Right kidney (tissue), 1 donor: ENCODE measurements around the gene SLCO3A1.

ENCODE experiments used
- DNase-seq: peaks from one replicate; pipeline ENCODE4 v3.0.0-alpha.2; 2016

Gene SLCO3A1

DNA sequence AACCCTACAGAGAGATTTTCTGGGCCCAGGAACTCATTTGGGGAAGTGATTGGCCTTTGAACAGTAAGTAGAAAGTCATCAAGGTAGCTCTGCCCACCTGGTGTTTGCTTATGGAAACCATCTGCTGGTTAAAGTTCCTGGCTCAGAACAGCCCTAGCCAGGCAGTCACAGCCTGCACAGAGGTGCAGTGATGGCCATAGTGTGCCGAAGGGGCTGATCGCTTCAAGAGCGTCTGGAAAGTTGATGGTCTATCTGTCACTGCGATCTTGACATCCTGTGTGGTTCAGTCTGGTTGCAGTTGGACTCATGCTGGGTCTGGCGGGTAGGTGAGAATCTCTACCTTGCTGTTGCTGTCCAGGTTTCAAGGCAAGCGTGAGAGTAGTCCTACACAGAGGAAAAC is 151.6 kb downstream of the SLCO3A1 start:
- no peak for DNase-seq

DNA sequence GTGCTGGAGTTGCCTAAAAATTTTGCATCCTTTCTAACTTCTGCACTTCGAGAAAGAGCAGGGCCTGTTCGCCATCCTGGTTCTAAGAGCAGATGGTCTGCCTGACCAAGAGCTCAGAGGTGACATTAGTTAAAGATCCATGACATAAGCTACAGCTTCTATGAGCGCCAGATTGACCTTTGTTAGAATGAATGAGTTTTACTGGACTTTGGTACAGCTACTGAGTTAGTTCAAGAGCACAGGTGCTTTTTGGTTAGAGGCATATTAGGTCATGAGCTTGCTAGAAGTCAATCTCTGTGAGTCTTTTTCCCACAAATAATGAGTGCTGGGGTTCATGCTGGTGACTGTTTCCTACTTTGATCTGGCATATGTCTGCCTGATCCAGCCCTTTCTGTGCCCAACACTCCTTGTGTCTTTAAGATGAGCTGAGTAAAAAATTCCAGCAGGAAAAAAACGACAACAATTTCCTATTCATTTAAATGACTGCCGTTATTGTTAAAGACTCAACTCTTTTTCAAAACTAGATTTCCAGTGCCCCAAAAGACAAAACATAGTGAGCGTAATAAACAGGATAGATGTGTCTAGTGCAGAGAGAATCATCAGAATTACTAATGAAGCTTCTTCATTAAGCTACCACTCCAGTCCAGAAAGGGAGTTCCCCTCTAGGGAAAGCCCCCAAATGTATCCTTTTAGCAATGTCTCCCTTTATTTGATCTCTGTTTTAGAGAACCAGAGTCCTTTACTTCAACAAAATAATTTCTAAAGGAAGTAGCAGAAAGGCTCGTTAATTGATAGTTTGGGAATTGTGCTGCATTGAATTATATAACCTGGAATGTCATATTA is 152.9 kb downstream of the SLCO3A1 start:
- no peak for DNase-seq

DNA sequence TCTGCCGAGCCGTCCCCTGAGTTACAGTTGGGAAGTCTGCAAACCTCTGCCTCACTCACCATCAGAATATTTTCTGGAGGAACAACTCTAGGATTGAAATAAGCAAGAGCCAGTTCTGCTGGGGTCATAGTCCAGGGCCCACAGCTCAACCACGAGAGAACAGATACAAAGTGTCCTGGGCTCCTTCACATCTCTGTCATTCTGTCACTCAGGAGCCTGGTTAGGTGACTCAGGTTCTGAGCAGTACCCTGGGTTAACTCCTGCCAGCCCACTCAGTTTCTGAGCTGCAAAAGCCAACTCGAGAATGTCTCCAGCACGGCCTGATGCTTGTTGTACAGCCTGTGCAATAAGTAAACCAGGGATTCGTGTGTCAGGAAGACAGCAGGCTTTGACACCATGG is 155.7 kb downstream of the SLCO3A1 start:
- DNase-seq = no peak

DNA sequence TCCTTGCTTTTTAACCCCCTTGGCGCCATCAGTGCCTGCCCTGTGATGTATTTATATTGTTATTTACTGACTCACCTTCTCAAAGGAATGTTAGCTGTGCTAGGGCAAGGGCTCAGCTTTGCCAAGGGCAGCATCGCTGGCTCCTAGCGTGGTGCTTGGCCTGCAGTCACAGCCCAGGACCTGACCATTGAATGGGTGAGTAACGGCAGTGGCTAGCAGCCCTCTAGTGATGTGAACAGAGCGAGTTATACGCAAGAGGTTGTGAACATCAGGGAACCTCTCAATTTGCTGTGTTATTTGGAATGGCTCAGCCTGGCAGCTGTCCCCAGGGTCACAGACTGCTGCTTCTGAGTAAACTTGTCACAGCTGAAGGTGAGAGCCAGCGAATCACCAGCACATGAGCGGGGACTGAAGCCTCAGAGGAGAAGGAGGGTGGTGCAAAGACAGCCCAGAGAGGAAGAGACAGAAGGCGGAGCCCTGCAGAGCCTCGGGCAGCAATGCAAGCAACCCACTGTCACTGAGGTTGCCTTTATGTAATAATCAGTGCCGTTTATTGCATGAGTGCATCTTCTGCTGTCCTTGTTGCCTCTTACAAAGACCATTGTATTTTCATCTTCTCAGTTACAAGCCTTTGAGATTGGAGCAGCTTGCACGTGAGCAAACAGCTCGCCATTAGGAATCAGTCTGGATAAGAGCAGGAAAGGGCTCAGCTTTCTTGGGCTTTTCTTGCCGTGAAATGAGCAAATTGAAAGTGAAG is 158.3 kb downstream of the SLCO3A1 start:
- no peak for DNase-seq

DNA sequence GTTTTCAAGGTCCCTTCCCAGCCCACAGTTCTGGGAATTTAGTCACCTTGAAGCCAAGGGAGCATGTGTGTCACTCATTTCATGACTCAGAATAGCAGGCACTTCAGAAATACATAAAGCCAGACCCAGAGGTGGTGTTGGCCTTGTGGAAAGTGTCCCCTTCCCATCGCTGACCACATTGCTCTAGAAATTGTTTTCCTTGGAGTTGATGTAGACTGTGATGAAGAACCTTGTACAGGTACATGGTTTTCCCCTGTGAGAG is 158.8 kb downstream of the SLCO3A1 start:
- DNase-seq = no peak

DNA sequence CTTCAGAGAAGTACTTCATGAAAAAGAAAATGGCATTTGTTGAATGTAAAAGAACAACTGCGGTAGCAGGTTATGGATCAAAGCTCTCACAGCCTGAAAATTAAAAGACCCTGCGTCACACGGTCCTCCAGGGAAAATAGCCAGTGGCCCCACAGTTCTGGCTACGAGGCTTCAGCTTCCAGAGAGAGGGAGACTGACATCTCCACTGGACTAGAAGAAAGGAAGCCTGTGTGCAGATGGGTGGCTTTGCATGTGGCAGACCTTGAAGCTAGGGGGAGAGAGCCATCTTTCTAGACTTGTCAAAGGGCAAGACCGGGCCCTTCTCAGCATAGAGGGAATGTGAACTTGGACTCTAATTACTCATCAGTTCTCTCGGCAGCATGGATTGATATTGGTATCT is 159.4 kb downstream of the SLCO3A1 start:
- DNase-seq = no peak

DNA sequence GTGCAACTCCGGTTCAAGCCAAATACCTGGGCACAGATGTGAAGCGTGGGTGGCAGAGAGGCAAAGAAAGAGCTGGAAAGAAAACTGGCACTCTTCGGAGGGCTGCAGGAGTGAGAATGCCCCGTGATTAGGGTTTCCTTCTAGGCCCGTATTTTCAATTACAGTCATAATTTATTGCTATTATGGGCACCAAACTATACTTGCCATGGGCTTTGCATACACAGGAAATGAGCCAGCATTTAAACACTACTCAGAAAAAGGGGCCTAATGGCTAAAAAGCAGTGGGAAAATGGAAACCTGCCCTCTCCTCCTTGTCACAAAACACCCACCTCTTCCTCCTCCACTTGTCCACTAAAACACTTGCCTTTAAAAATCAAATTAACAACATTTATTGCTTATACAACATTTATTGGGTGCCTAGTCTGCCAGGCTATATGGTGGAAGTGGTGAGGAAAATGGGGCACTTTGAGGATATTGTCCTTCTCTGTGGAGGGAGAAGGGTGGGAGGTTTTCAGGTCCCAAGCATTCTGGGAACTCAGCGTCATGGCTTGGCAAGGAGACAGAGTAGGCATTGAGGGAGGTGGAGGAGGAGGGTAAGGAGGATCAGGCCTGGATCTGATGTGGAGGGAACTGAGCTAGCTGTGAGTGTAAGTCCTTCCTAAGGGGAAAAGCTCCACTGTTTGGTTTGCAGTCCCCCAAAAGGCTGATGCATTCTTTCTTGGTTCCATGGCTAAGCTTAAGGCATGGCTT is 160.9 kb downstream of the SLCO3A1 start:
- no peak for DNase-seq

DNA sequence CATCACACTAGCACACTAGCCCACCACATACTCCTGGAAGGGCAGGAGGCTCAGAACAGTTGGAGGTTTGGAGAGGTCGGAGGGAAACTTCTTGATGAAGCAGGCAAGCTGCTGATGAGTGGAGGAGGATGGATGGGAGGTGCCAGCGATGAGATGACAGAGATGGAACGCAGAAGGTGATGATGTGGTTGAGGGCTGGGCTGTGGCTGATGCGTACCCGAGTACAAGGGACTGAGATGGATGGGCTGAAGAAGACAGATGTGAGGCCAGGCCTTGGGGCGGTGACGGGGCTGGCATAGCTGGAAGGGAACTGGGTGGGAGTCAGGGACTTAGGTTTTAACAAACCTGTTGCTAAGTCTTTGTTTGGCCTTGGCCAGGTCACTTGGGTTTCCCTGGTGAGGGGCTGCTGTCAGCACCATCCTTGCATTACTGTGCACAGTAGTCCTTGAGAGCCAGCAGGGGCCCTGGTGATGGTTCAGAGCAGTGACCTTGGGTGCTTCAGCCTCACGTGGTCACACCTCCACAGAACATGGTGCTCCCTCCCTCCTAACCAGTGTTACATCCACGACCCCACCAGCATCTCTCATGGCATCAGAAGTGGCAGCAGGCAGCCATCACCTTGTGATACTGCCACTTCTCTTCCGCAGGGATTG is 164.5 kb downstream of the SLCO3A1 start:
- no peak for DNase-seq

DNA sequence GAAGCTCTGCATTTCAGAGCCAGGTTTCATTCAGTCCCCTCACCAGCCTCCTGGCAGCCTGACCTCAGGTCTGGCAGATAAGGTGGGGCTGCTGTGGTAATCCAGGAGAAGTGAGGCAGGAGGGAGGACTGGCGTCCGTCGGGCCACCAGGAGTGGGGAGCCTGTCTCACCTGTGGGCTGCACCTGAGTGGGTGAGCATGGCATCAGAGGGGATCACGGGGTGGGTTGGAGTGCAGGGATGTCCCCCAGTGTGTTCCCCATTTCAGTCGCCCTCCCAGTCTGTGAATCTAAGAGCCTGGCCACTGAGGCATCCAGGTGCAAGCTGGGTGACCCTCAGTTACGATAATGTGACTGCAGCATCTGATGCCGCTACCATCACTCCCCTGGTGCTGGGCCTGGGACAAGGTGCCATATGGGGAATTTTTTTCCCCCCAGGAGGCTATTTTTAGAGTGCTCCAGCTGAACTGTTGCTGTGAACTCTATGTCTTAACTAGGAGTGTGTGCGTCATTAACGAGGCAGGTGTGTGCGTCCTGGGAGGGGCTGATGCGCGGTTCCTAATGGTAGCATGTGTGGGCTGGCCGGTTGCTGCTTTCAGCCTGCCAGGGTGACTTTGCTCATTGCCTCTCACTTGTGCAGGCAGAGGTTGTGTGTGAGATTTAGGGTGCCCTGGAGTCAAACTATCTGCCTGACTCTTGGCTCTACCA is 165.2 kb downstream of the SLCO3A1 start:
- no peak for DNase-seq

DNA sequence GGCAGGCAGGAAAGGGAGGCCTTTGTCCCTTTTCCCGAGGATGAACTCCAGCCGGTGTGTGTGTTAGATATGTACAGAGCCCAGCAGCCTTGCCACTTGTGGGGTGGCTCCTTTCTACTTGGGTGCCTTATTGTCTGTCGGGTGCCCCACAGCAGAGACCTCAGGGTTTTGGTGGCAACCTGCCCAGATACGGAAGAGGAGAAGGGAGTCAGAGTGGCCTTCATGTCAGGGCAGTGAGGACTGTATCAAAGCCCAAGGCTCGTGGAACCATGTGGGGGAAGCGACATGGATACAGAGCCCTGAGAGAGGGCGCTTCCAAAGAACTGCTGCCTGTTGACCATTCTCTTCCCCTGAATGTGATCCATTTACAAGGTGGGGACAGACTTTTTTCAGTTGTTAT is 166.2 kb downstream of the SLCO3A1 start:
- DNase-seq = no peak

DNA sequence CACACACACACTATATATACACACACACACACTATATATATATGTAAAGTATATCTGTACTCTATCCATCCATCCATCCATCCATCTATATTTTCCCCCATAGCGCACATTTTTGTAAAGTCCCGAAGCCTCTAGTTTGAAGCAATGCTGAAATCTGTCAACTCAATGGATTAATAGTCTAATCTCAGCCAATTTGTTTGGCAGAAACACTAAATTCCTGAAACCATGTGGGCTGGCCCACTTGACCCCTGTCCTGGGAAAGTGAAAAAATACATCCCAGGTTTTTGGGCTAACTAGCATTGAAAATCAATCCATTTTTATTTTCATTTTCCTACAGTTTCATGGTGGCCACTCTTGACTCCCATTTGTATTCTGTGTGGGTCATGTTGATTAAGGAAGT is 166.7 kb downstream of the SLCO3A1 start:
- no peak for DNase-seq

DNA sequence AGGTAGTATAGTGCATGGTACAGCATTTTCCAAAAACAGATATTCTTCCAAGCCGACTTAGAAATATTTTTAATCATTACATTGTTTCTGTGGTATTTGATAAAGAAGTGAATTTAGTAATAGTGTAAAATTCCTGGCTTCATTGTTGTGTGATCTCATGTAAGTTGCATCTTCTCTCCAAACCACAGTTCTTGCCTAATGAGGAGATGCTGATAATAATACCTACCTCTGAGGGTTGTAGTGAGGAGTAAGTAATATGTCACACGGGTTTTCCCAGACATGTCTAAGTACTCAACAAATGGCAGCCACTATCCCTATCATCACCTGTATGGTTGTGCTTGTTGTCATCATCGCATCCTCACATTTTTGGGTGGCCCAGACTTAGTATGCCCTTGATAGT is 167.3 kb downstream of the SLCO3A1 start:
- DNase-seq = no peak

DNA sequence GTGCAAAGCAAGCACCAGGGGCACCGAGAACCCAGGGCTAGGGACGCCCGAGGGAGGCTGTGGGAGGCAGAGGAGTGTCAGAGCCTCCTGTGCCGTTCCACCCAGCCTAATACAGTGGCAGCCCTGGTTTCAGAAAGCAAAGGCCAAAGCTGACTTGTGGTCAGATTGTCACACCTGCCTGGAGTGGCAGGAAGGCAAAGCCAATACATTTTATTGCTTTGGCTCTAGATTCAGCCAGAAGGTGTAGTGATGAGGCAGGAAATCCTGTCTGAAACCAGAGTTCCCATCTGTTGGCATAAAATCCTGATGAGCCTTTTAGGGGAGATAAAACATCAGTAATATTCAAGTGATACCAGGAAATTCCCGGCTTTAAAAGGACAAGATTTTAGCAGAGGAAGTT is 168.3 kb downstream of the SLCO3A1 start:
- no peak for DNase-seq

DNA sequence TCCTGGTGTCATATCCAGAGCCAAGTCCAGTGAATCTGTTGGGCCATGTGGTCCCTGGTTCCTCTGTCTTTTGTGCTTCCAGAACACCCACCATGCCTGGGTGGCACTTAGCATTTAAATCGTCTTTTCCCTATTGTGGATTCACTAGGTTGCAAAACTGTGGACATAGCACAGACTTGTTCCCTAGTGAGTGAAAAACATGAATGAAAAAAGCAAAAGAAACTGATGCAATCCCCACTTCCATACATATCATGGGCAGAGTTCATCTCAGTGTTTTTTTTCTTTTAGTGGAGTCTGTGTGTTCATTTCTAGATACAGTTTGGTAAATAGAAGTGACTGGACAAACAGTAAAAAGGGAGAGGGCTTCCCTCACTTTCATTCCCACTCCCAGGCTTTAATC is 170.5 kb downstream of the SLCO3A1 start:
- no peak for DNase-seq

DNA sequence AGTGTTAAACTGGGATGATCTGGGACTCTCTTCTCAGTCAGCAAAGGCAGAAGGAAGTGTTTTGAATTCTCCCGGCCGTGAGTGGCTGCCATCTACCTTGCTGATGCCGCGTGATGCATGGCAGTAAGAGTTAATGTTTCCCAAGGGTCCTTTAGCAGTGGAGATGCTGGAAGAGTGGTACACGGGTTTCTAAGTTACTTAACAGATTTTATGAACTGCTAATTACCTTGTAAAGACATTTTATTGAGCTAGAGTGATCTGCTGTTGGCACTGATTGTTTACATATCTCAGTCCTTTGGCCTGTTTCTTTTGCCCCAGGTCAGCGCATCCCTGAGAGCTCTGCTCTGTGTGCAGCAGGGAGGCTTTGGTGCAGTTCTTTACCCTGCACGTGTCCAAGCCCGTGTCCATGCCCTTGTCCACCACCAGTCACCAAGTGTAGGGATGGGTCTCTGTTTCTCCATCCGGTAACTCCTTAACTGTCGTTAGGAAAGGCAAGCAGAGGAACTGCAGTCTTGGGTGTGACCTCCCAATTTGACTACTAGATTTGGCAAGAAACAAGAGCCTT is 172.3 kb downstream of the SLCO3A1 start:
- DNase-seq = no peak

DNA sequence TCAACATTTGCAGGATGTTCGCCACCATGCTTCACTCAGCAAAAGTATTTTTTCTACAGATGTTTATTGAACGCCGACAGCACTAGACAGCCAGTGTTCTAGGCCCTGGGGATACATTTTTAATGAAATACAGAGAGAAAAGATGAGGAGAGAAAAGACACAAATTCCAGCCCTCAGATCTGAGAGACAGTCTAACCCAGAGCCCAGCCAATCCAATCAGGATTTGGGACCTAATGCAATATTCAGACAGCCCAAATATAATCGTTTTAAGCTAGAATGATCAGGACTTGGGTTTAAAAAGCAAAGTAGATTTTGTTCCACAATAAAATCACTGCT is 174.8 kb downstream of the SLCO3A1 start:
- DNase-seq = no peak

DNA sequence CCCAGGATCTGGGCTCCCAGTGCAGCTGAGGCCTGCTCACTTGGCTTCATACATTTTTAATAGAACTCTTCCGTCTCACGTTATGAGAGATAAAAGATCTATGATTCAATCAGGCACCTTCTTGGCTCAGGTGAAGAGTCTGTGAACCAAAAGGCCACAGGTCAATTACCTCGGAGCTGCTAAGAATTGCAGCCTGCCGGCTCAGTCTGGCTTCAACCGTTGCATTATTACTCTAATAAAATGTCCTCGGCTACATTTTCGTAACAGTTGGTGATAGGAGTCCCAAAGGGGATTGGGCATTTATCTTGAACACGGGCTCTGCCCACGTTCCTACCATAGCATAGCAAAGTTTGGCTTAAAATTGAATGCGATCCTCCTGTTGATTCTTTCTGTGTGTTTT is 176.3 kb downstream of the SLCO3A1 start:
- no peak for DNase-seq

DNA sequence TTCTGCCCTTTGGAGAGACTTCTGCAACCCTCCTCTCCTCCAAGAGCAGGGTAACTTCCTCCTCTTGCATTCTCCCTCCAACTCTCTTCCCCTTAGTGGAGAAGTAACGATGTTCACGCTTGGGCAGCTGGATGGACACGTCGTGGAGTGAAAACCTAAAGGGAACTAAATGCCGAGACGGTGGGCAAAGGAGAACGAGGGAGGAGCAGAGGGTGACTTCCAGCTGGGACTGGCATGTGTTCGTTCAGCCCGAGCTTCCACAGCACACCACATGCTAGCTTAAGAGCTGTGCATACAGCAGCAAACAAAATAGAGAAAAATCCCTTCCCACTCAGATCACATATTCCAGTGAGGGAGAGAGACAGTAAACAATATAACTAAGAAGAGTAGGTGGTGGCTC is 179.8 kb downstream of the SLCO3A1 start:
- DNase-seq = no peak

DNA sequence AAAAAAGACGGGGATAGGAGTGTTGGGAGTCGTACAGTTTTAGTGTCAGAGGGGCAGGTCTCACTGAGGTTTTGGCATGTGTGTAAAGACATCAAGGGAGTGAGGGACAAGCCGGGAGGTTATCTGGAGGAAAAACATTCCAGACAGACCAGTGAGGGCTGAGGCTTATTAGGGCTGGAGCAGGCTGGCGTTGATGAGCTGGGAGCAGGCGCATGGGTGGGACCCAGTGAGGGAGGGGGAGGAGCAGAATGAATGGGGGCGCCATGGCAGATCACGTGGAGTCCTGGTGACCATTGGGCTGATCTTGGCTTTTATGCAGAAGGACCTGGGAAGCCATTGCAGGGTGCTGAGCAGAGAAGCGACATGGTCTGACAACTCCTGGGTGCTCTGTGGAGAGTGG is 180.2 kb downstream of the SLCO3A1 start:
- no peak for DNase-seq

DNA sequence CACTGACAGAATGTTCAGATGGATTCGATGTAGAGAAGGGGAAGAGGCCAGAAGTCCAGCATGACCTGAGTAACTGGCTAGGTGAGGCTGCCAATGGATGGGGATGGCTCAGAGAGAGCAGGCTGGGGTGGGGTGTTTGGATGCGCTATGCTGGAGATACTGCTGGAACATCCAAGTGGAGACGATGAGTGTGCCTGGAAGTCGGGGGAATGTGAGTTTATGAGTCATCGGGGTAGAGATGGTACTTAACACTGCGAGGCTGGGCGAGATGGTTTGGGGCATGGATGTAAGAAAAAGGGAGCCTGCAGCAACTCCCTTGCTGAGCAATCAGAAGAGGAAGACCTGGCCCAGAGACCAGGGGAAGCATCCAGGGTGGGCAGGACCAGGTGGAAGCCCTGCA is 180.7 kb downstream of the SLCO3A1 start:
- no peak for DNase-seq

DNA sequence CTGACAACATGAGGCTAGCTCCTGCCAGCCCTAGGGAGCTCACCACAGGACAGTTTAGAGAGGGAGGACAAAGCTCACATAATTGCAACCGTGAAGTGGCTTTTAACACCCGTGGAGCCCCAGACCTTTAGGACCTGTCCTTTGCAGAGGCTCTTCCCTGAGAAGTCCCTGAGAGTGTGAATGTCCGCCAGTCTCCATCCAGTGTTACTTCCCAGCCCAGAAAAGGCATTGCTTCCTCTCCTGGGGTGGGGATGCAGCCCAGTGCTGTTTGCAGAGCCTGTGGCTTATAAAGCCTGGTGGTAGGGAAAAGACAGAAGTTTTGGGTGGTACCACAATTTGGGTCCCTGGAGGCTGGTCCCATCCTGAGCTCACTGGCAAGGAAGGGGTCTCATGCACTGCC is 182.0 kb downstream of the SLCO3A1 start:
- DNase-seq = no peak

DNA sequence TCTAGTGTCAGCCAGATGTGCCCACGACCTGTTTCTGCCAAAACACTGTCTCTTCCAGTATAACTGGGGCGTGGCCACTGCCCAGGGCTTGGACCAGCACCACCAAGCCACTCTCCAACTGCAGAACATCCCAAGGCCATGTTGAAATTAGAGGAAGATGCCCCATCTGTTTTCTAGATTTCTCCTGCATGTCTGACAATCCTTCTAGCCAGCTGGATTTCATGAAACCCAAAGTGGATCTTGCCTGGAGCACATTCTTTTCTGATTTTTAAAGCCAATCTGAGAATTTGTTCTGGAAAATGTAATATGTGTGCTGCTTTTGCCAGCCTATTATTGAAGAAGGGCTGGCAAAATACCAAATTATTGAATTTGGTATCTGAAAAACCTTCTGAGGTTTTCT is 182.5 kb downstream of the SLCO3A1 start:
- DNase-seq = no peak
